ENCODE data around the gene SNRPD2.

GRCh38 chr19:45705710-45706415 is 14.1 kb upstream of the SNRPD2 start:
- TF ChIP-seq, protein P1, sequence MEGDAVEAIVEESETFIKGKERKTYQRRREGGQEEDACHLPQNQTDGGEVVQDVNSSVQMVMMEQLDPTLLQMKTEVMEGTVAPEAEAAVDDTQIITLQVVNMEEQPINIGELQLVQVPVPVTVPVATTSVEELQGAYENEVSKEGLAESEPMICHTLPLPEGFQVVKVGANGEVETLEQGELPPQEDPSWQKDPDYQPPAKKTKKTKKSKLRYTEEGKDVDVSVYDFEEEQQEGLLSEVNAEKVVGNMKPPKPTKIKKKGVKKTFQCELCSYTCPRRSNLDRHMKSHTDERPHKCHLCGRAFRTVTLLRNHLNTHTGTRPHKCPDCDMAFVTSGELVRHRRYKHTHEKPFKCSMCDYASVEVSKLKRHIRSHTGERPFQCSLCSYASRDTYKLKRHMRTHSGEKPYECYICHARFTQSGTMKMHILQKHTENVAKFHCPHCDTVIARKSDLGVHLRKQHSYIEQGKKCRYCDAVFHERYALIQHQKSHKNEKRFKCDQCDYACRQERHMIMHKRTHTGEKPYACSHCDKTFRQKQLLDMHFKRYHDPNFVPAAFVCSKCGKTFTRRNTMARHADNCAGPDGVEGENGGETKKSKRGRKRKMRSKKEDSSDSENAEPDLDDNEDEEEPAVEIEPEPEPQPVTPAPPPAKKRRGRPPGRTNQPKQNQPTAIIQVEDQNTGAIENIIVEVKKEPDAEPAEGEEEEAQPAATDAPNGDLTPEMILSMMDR (optimal IDR thresholded peaks at IDR 0.05 in 1 of 3, IDR thresholded peaks at IDR 0.05 in 1 of 3, conservative IDR thresholded peaks at IDR 0.05 in 1 of 3; ENCODE audit: extremely low read depth in 1 of 3, insufficient read depth in 2 of 3, low read length in 3 of 3): no peak
- TF ChIP-seq EZH2 (IDR thresholded peaks at IDR 0.05; ENCODE audit: low read length): no peak

All from keratinocyte (primary cell).